ENCODE data around the gene GPSM1. TPM values are rescaled to one million over a fixed set of nuclear protein-coding genes. Genes with fewer than 3 reads are reported as not detected.

The GPSM1 gene, protein sequence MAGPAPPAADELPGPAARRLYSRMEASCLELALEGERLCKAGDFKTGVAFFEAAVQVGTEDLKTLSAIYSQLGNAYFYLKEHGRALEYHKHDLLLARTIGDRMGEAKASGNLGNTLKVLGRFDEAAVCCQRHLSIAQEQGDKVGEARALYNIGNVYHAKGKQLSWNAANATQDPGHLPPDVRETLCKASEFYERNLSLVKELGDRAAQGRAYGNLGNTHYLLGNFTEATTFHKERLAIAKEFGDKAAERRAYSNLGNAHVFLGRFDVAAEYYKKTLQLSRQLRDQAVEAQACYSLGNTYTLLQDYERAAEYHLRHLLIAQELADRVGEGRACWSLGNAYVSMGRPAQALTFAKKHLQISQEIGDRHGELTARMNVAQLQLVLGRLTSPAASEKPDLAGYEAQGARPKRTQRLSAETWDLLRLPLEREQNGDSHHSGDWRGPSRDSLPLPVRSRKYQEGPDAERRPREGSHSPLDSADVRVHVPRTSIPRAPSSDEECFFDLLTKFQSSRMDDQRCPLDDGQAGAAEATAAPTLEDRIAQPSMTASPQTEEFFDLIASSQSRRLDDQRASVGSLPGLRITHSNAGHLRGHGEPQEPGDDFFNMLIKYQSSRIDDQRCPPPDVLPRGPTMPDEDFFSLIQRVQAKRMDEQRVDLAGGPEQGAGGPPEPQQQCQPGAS
- 40.8 and 43.7 TPM in 2 replicates for total RNA-seq (2012; rRNA removed)

- Histone ChIP-seq H3K4me2 (ENCODE audit: low read length) (peak within 1 kb of the TSS; percentile 86), H3K27me3 (ENCODE audit: control insufficient read depth, insufficient read depth, low read length) (no peaks in the 10 kb centered on the region), H3K9ac (ENCODE audit: low read depth, low read length) (peak within 1 kb of the TSS; percentile 85), H3K9me3 (replicated peaks; ENCODE audit: low read length) (no peaks in the 10 kb centered on the region), H3K4me1 (ENCODE audit: control insufficient read depth, insufficient read depth, low read length) (peaks cover 27% of the 10 kb centered on the region), H3K4me3 (ENCODE audit: low read length) (peak within 1 kb of the TSS; percentile 81), H3K36me3 (ENCODE audit: insufficient read depth, low read length) (peaks cover 11% of the 10 kb centered on the region)
Observed at GRCh38 chr9:136327304-136327974, at the start of gene GPSM1. Gene GPSM1 (plus strand): TSS chr9:136327539. CDS start chr9:136327696, 157 bp downstream.

DNA sequence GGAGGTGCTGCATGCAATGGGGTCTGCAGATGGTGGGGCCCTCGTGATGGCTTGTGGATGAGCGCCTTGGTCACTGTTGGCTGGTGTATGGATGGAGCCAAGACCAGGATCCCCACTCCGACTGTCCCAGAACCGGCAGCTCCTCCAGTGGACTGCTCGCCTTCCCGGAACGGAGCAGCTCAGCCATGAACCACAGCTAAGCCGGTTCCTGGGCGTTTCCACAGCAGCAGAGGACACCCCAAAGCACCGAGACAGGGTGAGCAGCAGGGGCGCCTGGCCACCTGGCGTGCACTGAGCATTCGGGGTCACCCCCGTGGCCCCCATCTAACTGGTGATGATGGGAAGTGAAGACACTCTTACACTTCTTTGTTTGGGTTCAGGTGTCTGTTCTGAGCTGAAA is 49.6 kb upstream of the GPSM1 start:
- Histone ChIP-seq H3K27me3 (ENCODE audit: control insufficient read depth, insufficient read depth, low read length) (peaks cover 75% of the 10 kb centered on the region), H3K4me2 (ENCODE audit: low read length) (no peak overlapping the region), H3K4me3 (ENCODE audit: low read length) (no peak overlapping the region), H3K4me1 (ENCODE audit: control insufficient read depth, insufficient read depth, low read length) (no peaks in the 10 kb centered on the region), H3K36me3 (ENCODE audit: insufficient read depth, low read length) (no peaks in the 10 kb centered on the region), H3K9me3 (replicated peaks; ENCODE audit: low read length) (no peaks in the 10 kb centered on the region), H3K9ac (ENCODE audit: low read depth, low read length) (no peak overlapping the region)

DNA sequence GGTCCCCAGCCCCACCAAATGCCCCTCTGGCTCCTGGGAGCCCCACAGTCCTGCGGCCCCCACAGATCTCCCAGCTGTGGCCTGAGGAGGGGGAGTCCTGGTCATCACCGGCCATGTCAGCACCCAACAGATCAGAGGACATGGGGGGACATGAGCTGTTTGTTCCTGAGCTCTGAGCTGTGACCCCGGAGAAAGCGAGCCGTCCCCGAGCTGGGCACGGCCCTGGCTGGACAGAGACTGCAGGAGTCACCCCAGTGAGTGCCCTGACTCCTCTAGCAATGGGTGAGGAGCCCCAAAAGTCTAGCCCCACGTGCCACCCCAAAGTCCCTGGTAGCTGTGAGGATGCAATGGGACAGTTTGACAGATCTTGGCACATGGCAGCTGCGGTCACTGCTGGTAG is 49.1 kb upstream of the GPSM1 start:
- no peak overlapping the region for H3K4me2 ChIP-seq (ENCODE audit: low read length)
- H3K9me3 ChIP-seq (replicated peaks; ENCODE audit: low read length): no peaks in the 10 kb centered on the region
- no peaks in the 10 kb centered on the region for H3K36me3 ChIP-seq (ENCODE audit: insufficient read depth, low read length)
- peaks cover 71% of the 10 kb centered on the region for H3K27me3 ChIP-seq (ENCODE audit: control insufficient read depth, insufficient read depth, low read length)
- H3K9ac ChIP-seq (ENCODE audit: low read depth, low read length): no peak overlapping the region
- H3K4me1 ChIP-seq (ENCODE audit: control insufficient read depth, insufficient read depth, low read length): peaks cover 2% of the 10 kb centered on the region
- no peak overlapping the region for H3K4me3 ChIP-seq (ENCODE audit: low read length)

- Histone ChIP-seq H3K27me3 (ENCODE audit: control insufficient read depth, insufficient read depth, low read length) (peaks cover 64% of the 10 kb centered on the region), H3K9ac (ENCODE audit: low read depth, low read length) (no peak overlapping the region), H3K4me1 (ENCODE audit: control insufficient read depth, insufficient read depth, low read length) (peaks cover 6% of the 10 kb centered on the region), H3K9me3 (replicated peaks; ENCODE audit: low read length) (no peaks in the 10 kb centered on the region), H3K4me2 (ENCODE audit: low read length) (no peak overlapping the region), H3K36me3 (ENCODE audit: insufficient read depth, low read length) (no peaks in the 10 kb centered on the region), H3K4me3 (ENCODE audit: low read length) (no peak overlapping the region)
Observed at GRCh38 chr9:136278894-136279293, 48.4 kb upstream of the GPSM1 start.

- Histone ChIP-seq H3K4me2 (ENCODE audit: low read length) (no peak overlapping the region), H3K4me1 (ENCODE audit: control insufficient read depth, insufficient read depth, low read length) (peaks cover 6% of the 10 kb centered on the region), H3K36me3 (ENCODE audit: insufficient read depth, low read length) (no peaks in the 10 kb centered on the region), H3K4me3 (ENCODE audit: low read length) (no peak overlapping the region), H3K27me3 (ENCODE audit: control insufficient read depth, insufficient read depth, low read length) (peaks cover 58% of the 10 kb centered on the region), H3K9me3 (replicated peaks; ENCODE audit: low read length) (no peaks in the 10 kb centered on the region), H3K9ac (ENCODE audit: low read depth, low read length) (no peak overlapping the region)
Observed at GRCh38 chr9:136279471-136279870, 47.9 kb upstream of the GPSM1 start.

GRCh38 chr9:136280535-136281315 is 46.6 kb upstream of the GPSM1 start:
- Histone ChIP-seq H3K27me3 (ENCODE audit: control insufficient read depth, insufficient read depth, low read length) (peaks cover 49% of the 10 kb centered on the region), H3K4me3 (ENCODE audit: low read length) (no peak overlapping the region), H3K9me3 (replicated peaks; ENCODE audit: low read length) (no peaks in the 10 kb centered on the region), H3K9ac (ENCODE audit: low read depth, low read length) (no peak overlapping the region), H3K4me2 (ENCODE audit: low read length) (no peak overlapping the region), H3K4me1 (ENCODE audit: control insufficient read depth, insufficient read depth, low read length) (peaks cover 6% of the 10 kb centered on the region), H3K36me3 (ENCODE audit: insufficient read depth, low read length) (no peaks in the 10 kb centered on the region)

- Histone ChIP-seq H3K9ac (ENCODE audit: low read depth, low read length) (no peak overlapping the region), H3K4me3 (ENCODE audit: low read length) (no peak overlapping the region)
Observed at GRCh38 chr9:136281421-136282271, 45.7 kb upstream of the GPSM1 start.

DNA sequence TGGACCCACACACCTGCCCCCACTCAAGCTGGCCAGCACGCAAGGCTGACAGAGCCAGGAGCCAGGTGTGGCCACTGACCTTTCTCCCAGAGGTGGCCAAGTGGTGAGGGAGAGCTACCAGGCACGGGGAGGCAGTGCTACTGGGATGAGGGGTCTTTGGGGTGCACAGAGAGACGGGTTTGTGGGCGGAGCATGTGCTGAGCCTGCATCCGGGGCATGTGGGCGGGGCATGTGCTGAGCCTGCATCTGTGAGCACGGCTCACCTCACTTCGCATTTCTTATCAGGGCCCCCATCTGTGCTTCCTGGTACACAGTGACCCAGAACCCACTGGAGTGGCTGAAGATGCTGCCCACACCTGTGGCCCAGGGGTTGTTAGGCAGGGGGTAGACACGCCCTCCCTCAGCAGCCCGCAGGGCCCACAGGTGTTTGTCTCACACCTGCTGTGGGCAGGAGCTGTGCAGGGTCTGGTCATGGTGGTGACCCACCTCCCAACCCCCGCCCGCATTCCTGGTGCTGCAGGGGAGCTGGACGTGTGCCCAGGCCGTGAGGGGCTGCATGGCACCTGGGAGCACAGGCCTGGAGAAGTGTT is 45.0 kb upstream of the GPSM1 start:
- Histone ChIP-seq H3K9me3 (replicated peaks; ENCODE audit: low read length) (no peaks in the 10 kb centered on the region), H3K4me3 (ENCODE audit: low read length) (no peak overlapping the region), H3K9ac (ENCODE audit: low read depth, low read length) (no peak overlapping the region), H3K4me2 (ENCODE audit: low read length) (no peak overlapping the region), H3K4me1 (ENCODE audit: control insufficient read depth, insufficient read depth, low read length) (peaks cover 6% of the 10 kb centered on the region), H3K27me3 (ENCODE audit: control insufficient read depth, insufficient read depth, low read length) (peaks cover 45% of the 10 kb centered on the region), H3K36me3 (ENCODE audit: insufficient read depth, low read length) (no peaks in the 10 kb centered on the region)

More at GRCh38 chr9:136281421-136282271, 45.7 kb upstream of the GPSM1 start:
- peaks cover 6% of the 10 kb centered on the region for H3K4me1 ChIP-seq (ENCODE audit: control insufficient read depth, insufficient read depth, low read length)
- no peak overlapping the region for H3K4me2 ChIP-seq (ENCODE audit: low read length)
- H3K27me3 ChIP-seq (ENCODE audit: control insufficient read depth, insufficient read depth, low read length): peaks cover 42% of the 10 kb centered on the region
- H3K9me3 ChIP-seq (replicated peaks; ENCODE audit: low read length): no peaks in the 10 kb centered on the region
- no peaks in the 10 kb centered on the region for H3K36me3 ChIP-seq (ENCODE audit: insufficient read depth, low read length)

DNA sequence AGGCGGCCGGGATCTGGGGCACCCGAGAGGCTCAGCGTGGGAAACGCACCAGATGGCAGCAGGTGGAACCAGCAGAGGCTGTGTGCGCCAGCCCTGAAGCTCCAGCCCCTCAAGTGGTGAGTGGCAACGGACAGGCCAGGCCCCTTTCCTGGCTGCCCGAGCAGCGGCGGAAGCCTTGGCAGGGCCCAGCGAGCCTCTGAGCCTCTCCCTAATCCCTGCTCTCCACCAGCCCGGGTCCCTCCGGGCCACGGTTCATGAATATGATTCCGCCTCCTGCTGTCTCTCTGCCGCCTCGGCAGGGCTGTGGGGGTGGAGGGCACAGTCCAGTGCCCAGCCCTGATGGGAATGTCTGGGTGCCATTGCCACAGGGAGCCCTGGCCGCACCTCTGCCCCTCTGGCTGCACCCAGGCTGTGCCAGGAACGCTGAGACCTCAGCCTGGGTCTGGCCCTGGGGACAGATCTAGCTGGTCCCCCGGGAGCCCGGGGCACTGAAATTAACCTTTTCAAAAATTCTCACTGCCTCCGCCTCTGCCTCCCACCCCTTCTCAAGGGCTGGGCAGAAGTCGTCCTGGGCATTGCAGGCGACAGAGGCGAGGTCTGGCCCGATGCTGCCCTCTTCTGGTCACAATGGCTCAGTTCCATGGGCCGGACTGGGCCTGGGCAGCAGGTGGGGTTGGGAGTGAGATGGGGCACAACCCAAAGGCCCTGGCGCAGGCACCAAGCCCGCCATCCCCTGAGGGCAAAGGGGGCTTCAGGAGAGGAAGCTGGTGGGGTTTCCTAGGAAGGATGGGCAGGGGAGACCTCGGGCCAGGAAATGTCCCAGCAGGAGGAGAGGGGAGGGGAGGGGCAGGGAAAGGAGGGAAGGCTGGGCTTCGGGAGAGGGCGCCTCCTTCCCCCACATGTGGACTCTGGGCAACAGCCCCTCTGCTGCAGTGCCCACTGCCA is 43.8 kb upstream of the GPSM1 start:
- no peaks in the 10 kb centered on the region for H3K9me3 ChIP-seq (replicated peaks; ENCODE audit: low read length)
- H3K4me3 ChIP-seq (ENCODE audit: low read length): peak overlapping the region; percentile 63
- peaks cover 6% of the 10 kb centered on the region for H3K4me1 ChIP-seq (ENCODE audit: control insufficient read depth, insufficient read depth, low read length)
- H3K9ac ChIP-seq (ENCODE audit: low read depth, low read length): peak overlapping the region; percentile 46
- H3K4me2 ChIP-seq (ENCODE audit: low read length): peak overlapping the region; percentile 91
- peaks cover 38% of the 10 kb centered on the region for H3K27me3 ChIP-seq (ENCODE audit: control insufficient read depth, insufficient read depth, low read length)
- no peaks in the 10 kb centered on the region for H3K36me3 ChIP-seq (ENCODE audit: insufficient read depth, low read length)

All from skeletal muscle satellite cell (primary cell).